HG02981 (cell line): ENCODE measurements around the gene RPS19BP1.
"Not testable (repeated sequence)": the region's sequence is repeated elsewhere in the genome, so short reads cannot be mapped to it uniquely, and the experiment has no call there.

Experiments used
- ATAC-seq: cut with Tn5 transposase; IDR thresholded peaks from one replicate; pipeline ENCODE4 v1.9.1; 2021; ENCODE audit warnings: mild to moderate bottlenecking, moderate library complexity; ENCODE audit not compliant: unreplicated experiment

RPS19BP1 gene

GRCh38 chr22:39528681-39529486, 3.7 kb downstream of the RPS19BP1 start:
- ATAC-seq = no peak

GRCh38 chr22:39528080-39528661, 4.4 kb downstream of the RPS19BP1 start:
- no peak for ATAC-seq

- ATAC-seq = no peak
Measured at GRCh38 chr22:39527481-39527961, 5.0 kb downstream of the RPS19BP1 start.

- no peak for ATAC-seq
Measured at GRCh38 chr22:39526736-39527171, 5.8 kb downstream of the RPS19BP1 start.

GRCh38 chr22:39525658-39525975, 6.9 kb downstream of the RPS19BP1 start:
- ATAC-seq = no peak

- ATAC-seq = no peak
Measured at GRCh38 chr22:39524753-39525657, 7.5 kb downstream of the RPS19BP1 start.

- ATAC-seq = no peak
Measured at GRCh38 chr22:39524089-39524752, 8.3 kb downstream of the RPS19BP1 start.

- ATAC-seq = no peak
Measured at GRCh38 chr22:39522567-39523300, 9.8 kb downstream of the RPS19BP1 start.

- not testable (repeated sequence) for ATAC-seq
Measured at GRCh38 chr22:39522091-39522490, 10.5 kb downstream of the RPS19BP1 start.

- ATAC-seq = not testable (repeated sequence)
Measured at GRCh38 chr22:39521106-39521885, 11.3 kb downstream of the RPS19BP1 start.

GRCh38 chr22:39520226-39521105, 12.1 kb downstream of the RPS19BP1 start, which contains the start of gene ATF4:
ATF4 (plus strand) TSS chr22:39520562; CDS start chr22:39521446, 884 bp downstream.
- ATAC-seq = peak; percentile 35

GRCh38 chr22:39519681-39520225, 12.8 kb downstream of the RPS19BP1 start:
- peak; percentile 78 for ATAC-seq

GRCh38 chr22:39518996-39519680, 13.4 kb downstream of the RPS19BP1 start:
- no peak for ATAC-seq

GRCh38 chr22:39518144-39518786, 14.3 kb downstream of the RPS19BP1 start:
- no peak for ATAC-seq

- ATAC-seq = no peak
Measured at GRCh38 chr22:39517470-39517869, 15.1 kb downstream of the RPS19BP1 start.

- ATAC-seq = no peak
Measured at GRCh38 chr22:39515266-39516050, 17.1 kb downstream of the RPS19BP1 start.
